HG03159 (cell line): ENCODE measurements around the gene NEUROG2.

Source experiments
- ATAC-seq: cut with Tn5 transposase; IDR thresholded peaks from one replicate; pipeline ENCODE4 v1.9.1; 2021; ENCODE audit warnings: mild to moderate bottlenecking, moderate library complexity; ENCODE audit not compliant: unreplicated experiment

Gene NEUROG2

DNA sequence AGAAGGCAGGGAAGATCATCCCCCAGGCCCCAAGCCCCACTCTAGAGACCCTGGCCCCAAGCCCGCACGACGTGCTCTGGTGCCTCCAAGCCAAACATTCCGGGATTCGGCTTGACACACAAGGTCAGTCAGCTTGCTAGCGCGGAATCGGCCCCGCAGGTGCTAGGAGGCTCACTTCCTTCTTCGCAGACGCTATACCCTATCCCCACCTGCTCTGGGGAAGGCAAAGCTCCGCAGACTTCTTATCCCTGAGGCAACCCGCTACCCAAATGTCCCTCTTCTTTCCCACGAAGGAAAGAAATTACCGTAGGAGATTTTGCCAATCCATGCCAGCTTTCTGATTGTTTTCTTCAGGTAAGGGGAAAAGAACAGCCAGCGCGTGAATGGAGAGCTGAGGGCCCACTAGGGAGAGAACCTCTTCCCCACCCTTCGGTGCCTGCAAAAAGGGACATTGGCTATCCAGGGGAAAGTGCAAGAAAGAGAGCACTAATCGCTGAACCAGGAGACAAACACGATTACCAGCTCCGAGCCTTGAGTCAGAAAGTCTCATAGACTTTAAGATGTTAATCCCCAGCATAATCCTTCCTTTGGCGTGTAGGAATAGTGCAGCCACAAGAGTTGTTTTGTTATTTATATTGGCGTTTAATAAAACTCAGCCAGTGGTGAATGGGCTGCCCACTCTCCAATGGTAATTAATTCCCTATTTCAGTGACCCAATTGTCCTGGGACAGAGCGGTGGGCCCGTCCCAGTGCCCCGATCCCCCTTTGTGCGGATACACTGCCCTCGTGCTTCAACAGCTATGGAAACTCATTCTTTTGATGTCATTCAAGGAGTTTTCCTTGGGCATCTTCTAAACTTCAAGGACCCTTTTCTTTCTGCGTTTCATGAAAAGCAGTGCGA is 5.4 kb upstream of the NEUROG2 start:
- ATAC-seq: no peak

- ATAC-seq: no peak
Measured at GRCh38 chr4:112520598-112521122, 4.7 kb upstream of the NEUROG2 start.

DNA sequence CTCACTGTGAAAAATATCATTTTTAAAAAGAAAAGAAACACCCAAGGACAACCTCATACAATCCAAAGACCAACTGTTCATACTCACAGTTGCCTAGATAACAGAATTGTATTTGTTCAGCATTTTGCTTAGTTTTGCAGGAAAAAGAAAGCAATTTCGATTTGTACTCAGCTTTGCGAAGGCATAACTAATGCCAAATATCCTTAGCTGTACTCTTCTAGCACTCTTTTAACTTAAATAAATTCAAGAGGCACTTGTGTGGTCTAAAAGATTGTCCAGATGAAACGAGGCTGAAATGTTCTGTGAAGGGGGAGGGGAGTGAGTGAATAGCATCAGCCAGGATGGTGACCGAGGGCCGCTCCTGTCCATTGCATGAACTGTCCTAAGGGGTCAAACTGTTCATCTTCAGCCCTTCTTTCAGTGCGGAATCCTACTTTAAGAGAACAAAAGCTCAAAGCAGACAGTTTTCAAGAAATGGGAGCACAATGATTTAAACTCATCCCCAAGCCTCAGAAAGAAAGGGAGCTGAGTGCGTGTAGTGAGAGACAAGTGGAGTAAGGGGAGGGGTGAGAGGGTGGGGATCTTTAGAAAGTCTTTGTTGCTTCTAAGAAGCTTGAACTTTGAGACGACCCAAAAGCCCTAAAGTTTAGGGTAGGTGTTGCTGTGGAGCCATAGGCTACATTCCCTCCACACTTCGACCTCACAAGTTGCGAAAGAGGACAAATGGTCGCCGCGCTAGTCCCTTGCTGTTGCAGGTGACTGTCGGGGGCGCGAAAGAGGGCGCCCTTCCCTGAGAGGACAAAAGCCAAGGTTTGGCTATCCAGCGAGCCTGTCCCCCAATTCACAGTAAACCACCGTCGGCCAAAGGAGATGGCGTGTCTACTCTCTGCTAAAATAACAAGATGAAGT is 4.0 kb upstream of the NEUROG2 start:
- no peak for ATAC-seq

DNA sequence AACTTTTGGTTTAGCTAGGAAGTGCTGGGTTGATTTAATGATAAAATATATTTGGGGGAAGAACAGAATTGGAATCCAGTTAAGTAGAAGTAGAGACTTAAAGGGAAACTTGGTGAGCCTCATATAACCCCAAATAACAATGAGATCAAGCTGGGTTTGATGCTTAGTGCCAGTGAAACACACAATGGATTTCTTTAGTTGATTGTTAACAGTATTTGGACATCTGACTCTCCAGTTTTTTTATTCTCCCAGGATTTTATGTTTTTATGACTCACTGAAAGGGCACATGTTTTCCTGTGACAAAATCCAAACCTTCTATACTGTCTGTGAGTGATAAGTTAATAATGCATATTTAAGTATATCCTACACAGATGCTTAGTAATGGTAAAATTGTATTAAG is 2.7 kb upstream of the NEUROG2 start:
- no peak for ATAC-seq

- no peak for ATAC-seq
Measured at GRCh38 chr4:112517911-112518310, 1.9 kb upstream of the NEUROG2 start.

- ATAC-seq: peak; percentile 20
Measured at GRCh38 chr4:112517067-112517634, 1.2 kb upstream of the NEUROG2 start.

GRCh38 chr4:112516471-112517066 is 589 bp upstream of the NEUROG2 start:
- ATAC-seq: peak; percentile 24

GRCh38 chr4:112515198-112516065 is 548 bp downstream of the NEUROG2 start:
- peak; percentile 35 for ATAC-seq

GRCh38 chr4:112514647-112515197 is 1.3 kb downstream of the NEUROG2 start:
- ATAC-seq: peak; percentile 2

DNA sequence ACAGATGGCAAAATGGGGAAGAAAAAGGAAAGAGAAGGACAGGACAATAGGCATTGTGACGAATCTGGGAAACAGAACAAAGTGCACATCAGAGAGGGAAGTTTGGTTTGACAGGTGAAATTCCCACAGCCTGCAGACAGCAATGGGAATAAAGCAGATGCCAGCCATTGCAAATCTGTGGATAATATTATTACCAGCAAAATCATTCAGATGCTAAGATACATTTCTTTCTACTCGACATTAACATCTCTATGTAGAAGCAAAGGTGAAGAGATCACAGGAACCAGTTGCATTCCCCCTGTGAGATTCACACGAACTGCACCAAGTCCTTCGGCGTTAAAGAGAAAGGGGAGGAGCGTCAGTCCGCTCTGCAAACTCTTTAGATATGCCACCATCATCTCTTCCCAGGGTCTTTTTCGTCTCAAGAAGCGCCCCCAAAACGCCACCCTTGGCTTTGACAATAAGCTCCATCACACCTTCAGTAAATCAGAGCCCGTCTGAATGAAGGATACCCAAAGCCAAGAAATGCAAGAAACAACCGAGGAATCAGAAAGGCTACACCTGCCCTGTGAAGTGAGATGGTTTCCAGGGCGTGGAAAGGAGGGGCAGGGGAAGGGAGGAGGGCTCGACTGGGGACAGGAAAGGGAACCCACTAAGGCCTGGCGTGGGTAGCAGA is 1.9 kb downstream of the NEUROG2 start:
- no peak for ATAC-seq

DNA sequence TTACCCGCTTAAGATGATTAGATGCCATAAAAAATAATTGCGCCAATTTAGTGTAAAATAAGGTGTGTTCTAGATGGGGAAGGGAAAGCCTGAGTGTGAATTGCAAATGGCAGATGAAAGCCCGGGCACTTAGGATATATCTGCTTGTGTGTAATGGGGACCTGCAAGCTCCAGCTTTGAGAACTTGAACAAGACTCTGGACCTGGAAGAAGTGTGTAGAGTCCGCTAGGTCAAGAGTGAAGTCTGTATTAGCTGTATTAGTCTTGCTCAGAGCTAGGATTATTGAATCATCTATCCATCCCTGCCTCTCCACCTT is 4.2 kb downstream of the NEUROG2 start:
- ATAC-seq: no peak

- no peak for ATAC-seq
Measured at GRCh38 chr4:112511093-112511802, 4.7 kb downstream of the NEUROG2 start.

GRCh38 chr4:112510291-112511092 is 5.5 kb downstream of the NEUROG2 start:
- ATAC-seq: no peak

- no peak for ATAC-seq
Measured at GRCh38 chr4:112509243-112510141, 6.5 kb downstream of the NEUROG2 start.

GRCh38 chr4:112508356-112508755 is 7.6 kb downstream of the NEUROG2 start:
- ATAC-seq: no peak

DNA sequence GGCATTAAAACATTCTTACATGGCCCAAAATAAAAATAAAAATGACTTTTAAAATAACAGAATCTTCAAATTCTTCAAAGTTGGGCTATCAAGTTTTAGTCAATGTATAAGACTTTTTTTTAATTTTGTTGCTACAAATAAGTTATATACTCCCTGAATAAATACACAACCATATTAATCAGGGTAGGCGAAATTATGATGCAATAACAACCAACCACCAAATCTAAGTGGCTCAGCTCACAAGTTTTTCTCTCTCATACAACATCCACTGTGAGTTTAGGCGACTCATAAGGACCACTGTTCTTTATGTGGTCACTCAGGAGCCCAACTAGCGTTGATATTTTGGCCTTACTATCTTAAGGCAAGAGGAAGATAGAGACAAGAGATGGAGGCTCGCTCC is 11.2 kb downstream of the NEUROG2 start:
- no peak for ATAC-seq

GRCh38 chr4:112502871-112503270 is 13.1 kb downstream of the NEUROG2 start:
- no peak for ATAC-seq
